Activated CD4-positive, alpha-beta T cell treated with anti-CD3 and anti-CD28 coated beads for 36 hours (primary cell): ENCODE results near the gene RCHY1. TPM values are rescaled to one million over a fixed set of nuclear protein-coding genes. Genes with fewer than 3 reads are reported as not detected.

Experiments
- total RNA-seq, 2 experiments: library from RNA; stranded (reverse); gene quantifications; one replicate each; pipeline ENCODE4 v1.2.3, GENCODE V29; 2021

Gene RCHY1
- total RNA-seq, 2 experiments from 2014 or later = 32.9 to 33.7 TPM

Other genes starting within 250 kb of the RCHY1 start
- gene THAP6, start 70 bp upstream of the RCHY1 start, total RNA-seq = 10 to 100 TPM; 18.4 TPM
- gene ODAPH, start 41.7 kb upstream of the RCHY1 start, total RNA-seq = not detected
- gene CDKL2, start 116.1 kb upstream of the RCHY1 start, total RNA-seq = under 1 TPM; 0.62 to 0.91 TPM
- 100 to 1,000 TPM; 127 to 137 TPM for gene G3BP2, start 159.0 kb upstream of the RCHY1 start, total RNA-seq
- 10 to 100 TPM; 55.2 to 56.7 TPM for gene USO1, start 210.2 kb upstream of the RCHY1 start, total RNA-seq